Germinal center (tissue), 1 donor: ENCODE data around the gene TSPAN5.

Experiments
- DNase-seq: peaks from one replicate; pipeline ENCODE4 v3.0.0; 2012; ENCODE audit warnings: mixed read lengths, low spot score

TSPAN5 gene

GRCh38 chr4:98673288-98673644, 14.9 kb upstream of the TSPAN5 start:
- DNase-seq, result no peak

GRCh38 chr4:98672583-98673287, 14.3 kb upstream of the TSPAN5 start:
- no peak for DNase-seq

GRCh38 chr4:98671131-98671530, 12.7 kb upstream of the TSPAN5 start:
- no peak for DNase-seq

- DNase-seq, result no peak
These were observed 11.8 kb upstream of the TSPAN5 start for GRCh38 chr4:98670186-98670585.

- no peak for DNase-seq
These were observed 11.2 kb upstream of the TSPAN5 start for GRCh38 chr4:98669577-98669976.

GRCh38 chr4:98664959-98665358, 6.5 kb upstream of the TSPAN5 start:
- DNase-seq, result no peak

GRCh38 chr4:98663226-98664006, 5.0 kb upstream of the TSPAN5 start:
- peak; percentile 21 for DNase-seq

GRCh38 chr4:98662626-98663225, 4.3 kb upstream of the TSPAN5 start:
- no peak for DNase-seq

GRCh38 chr4:98662055-98662453, 3.6 kb upstream of the TSPAN5 start:
- DNase-seq, result no peak

- DNase-seq, result no peak
These were observed 3.1 kb upstream of the TSPAN5 start for GRCh38 chr4:98661371-98662054.

GRCh38 chr4:98659741-98660462, 1.5 kb upstream of the TSPAN5 start:
- no peak for DNase-seq

- DNase-seq, result no peak
These were observed 738 bp upstream of the TSPAN5 start for GRCh38 chr4:98659106-98659592.

GRCh38 chr4:98657531-98658286, 702 bp downstream of the TSPAN5 start:
- DNase-seq, result peak; percentile 19

GRCh38 chr4:98656886-98657285, 1.5 kb downstream of the TSPAN5 start:
- no peak for DNase-seq

GRCh38 chr4:98656443-98656842, 2.0 kb downstream of the TSPAN5 start:
- no peak for DNase-seq

GRCh38 chr4:98653890-98654867, 4.2 kb downstream of the TSPAN5 start:
- DNase-seq, result no peak

GRCh38 chr4:98652996-98653395, 5.4 kb downstream of the TSPAN5 start:
- no peak for DNase-seq

- DNase-seq, result no peak
These were observed 9.8 kb downstream of the TSPAN5 start for GRCh38 chr4:98648602-98649001.

- DNase-seq, result no peak
These were observed 12.0 kb downstream of the TSPAN5 start for GRCh38 chr4:98646422-98646821.

GRCh38 chr4:98645527-98645926, 12.9 kb downstream of the TSPAN5 start:
- DNase-seq, result no peak
